B cell (primary cell): ENCODE measurements around the gene PLPP4. TPM values are rescaled to one million over a fixed set of nuclear protein-coding genes. Genes with fewer than 3 reads are reported as not detected.

Experiments
- ATAC-seq: fragments of 200-7000 bp; cut with Tn5 transposase; one replicate; pipeline ENCODE4 v1.10.0; 2021; ENCODE audit warnings: low read depth, mild to moderate bottlenecking, moderate number of reproducible peaks, moderate library complexity
- CTCF ChIA-PET: fragments of 350-600 bp; sonication (Branson Sonifier 250); formaldehyde crosslinking; loops from one replicate; lab custom pipeline; 2021; ENCODE audit warnings: antibody characterized with exemption, inconsistent platforms; lab: Charles Lee
- POLR2A ChIA-PET: fragments of 350-600 bp; sonication (Branson Sonifier 250); formaldehyde crosslinking; loops from one replicate; lab custom pipeline; 2021; ENCODE audit warnings: antibody characterized with exemption; lab: Charles Lee
- DNase-seq: peaks from one replicate; pipeline ENCODE4 v3.0.0; 2013
- H2AFZ ChIP-seq: 2 replicates; pipeline ENCODE4 v1.6.1; 2012; ENCODE audit warnings: mild to moderate bottlenecking, low read depth, low read length; ENCODE audit not compliant: insufficient read depth, poor library complexity, severe bottlenecking
- H3K27ac ChIP-seq, 2 donors: 1 replicate in 1 of 2; 2 replicates in 1 of 2; pipeline ENCODE4 v1.5.1; 2012 to 2013; ENCODE audit warnings: low read length in 2 of 2, mild to moderate bottlenecking in 2 of 2, moderate library complexity in 1 of 2
- H3K27me3 ChIP-seq, 4 experiments: fragments of 200-600 bp in 1 of 4; sonication (generic) in 1 of 4; replicated peaks in 1 of 4; 1 replicate in 2 of 4; 2 replicates in 2 of 4; pipeline versions ENCODE4 v1.6.1 to v1.7.0; 2013 to 2016; ENCODE audit warnings: low read length in 3 of 4, mild to moderate bottlenecking in 2 of 4, mixed read lengths in 1 of 4, moderate library complexity in 1 of 4; ENCODE audit not compliant: insufficient read depth in 4 of 4, control insufficient read depth in 3 of 4; ENCODE audit errors: control extremely low read depth in 1 of 4
- H3K36me3 ChIP-seq, 2 experiments: replicated peaks in 1 of 2; 1 replicate in 1 of 2; 2 replicates in 1 of 2; pipeline versions ENCODE4 v1.6.1 to v1.7.1; 2013; ENCODE audit warnings: low read length in 1 of 2; ENCODE audit not compliant: insufficient read depth in 2 of 2, control insufficient read depth in 1 of 2; ENCODE audit errors: control extremely low read depth in 1 of 2, extremely low read depth in 1 of 2
- H3K4me1 ChIP-seq, 2 donors: fragments of 200-600 bp in 1 of 2; sonication (generic) in 1 of 2; 1 replicate in 1 of 2; 2 replicates in 1 of 2; pipeline versions ENCODE4 v1.5.1 to v1.6.1; 2013 to 2017; ENCODE audit warnings: low read length in 2 of 2; ENCODE audit not compliant: control insufficient read depth in 2 of 2, insufficient read depth in 2 of 2
- H3K4me2 ChIP-seq: replicated peaks from 2 replicates; pipeline ENCODE3; 2012; ENCODE audit warnings: mild to moderate bottlenecking, low read depth, low read length; ENCODE audit not compliant: poor library complexity, severe bottlenecking
- H3K4me3 ChIP-seq, 5 experiments: fragments of 200-600 bp in 1 of 5; sonication (generic) in 1 of 5; 1 replicate in 3 of 5; 2 replicates in 2 of 5; pipeline versions ENCODE4 v1.5.1 to v1.7.0; 2011 to 2016; ENCODE audit warnings: low read length in 4 of 5, mild to moderate bottlenecking in 4 of 5, low read depth in 2 of 5, control low read depth in 1 of 5, moderate library complexity in 1 of 5; ENCODE audit not compliant: insufficient read depth in 1 of 5; ENCODE audit errors: control extremely low read depth in 1 of 5, extremely low read depth in 1 of 5
- H3K79me2 ChIP-seq: fragments of 200-600 bp; sonication (generic); one replicate; pipeline ENCODE4 v1.6.0; 2016; ENCODE audit warnings: low read length; ENCODE audit not compliant: control insufficient read depth, insufficient read depth
- H3K9ac ChIP-seq: fragments of 200-600 bp; sonication (generic); 2 replicates; pipeline ENCODE4 v1.6.1; 2017; ENCODE audit warnings: mild to moderate bottlenecking, low read length, moderate library complexity
- H3K9me3 ChIP-seq, 3 donors: one replicate each; pipeline versions ENCODE4 v1.6.1 to v1.7.1; 2013; ENCODE audit warnings: low read length in 2 of 3; ENCODE audit not compliant: control insufficient read depth in 2 of 3, insufficient read depth in 1 of 3; ENCODE audit errors: control extremely low read depth in 1 of 3
- H4K20me1 ChIP-seq: 2 replicates; pipeline ENCODE4 v1.6.0; 2012; ENCODE audit warnings: mild to moderate bottlenecking, low read length; ENCODE audit not compliant: insufficient read depth, control insufficient read depth, poor library complexity, severe bottlenecking
- H3K27ac Mint-ChIP-seq: one replicate; pipeline ENCODE4 v1.8.0; 2021; ENCODE audit warnings: mixed read lengths
- H3K27me3 Mint-ChIP-seq: one replicate; pipeline ENCODE4 v1.8.0; 2021; ENCODE audit warnings: mixed read lengths
- H3K4me1 Mint-ChIP-seq: one replicate; pipeline ENCODE4 v1.8.0; 2021; ENCODE audit warnings: mixed read lengths
- H3K4me3 Mint-ChIP-seq: one replicate; pipeline ENCODE4 v1.8.0; 2021; ENCODE audit warnings: mixed read lengths
- H3K9me3 Mint-ChIP-seq: one replicate; pipeline ENCODE4 v1.8.0; 2022; ENCODE audit warnings: mixed read lengths; ENCODE audit not compliant: insufficient read depth
- CTCF ChIP-seq: fragments of 200-600 bp; IDR thresholded peaks from one replicate; pipeline ENCODE4 v1.8.0; 2022; ENCODE audit warnings: antibody characterized with exemption, mild to moderate bottlenecking
- EZH2 ChIP-seq: IDR thresholded peaks from 2 replicates; pipeline ENCODE4 v1.6.1; 2012; ENCODE audit warnings: borderline replicate concordance, low read depth, mild to moderate bottlenecking, moderate library complexity, low read length; ENCODE audit not compliant: insufficient read depth, poor library complexity, severe bottlenecking
- WGBS: methylation state at CpG from one replicate; pipeline ENCODE4 v1.1.5; 2013; ENCODE audit warnings: missing lambda C conversion rate; ENCODE audit not compliant: insufficient coverage; 5-methylcytosine and 5-hydroxymethylcytosine counted together
- intact Hi-C: fragments of 100-400 bp; cut with micrococcal nuclease; formaldehyde crosslinking; loops from one replicate; pipeline ENCODE4 v1.10.0; 2022
- polyA plus RNA-seq: library from polyadenylated mRNA; depleted of rRNA; stranded (reverse); fragments of >200 nt; gene quantifications from 2 replicates; pipeline ENCODE4 v1.2.3, GENCODE V29; 2012
- total RNA-seq, 2 donors: library from RNA; stranded (reverse); fragments of 120-200 nt in 1 of 2; gene quantifications; 1 replicate in 1 of 2; 2 replicates in 1 of 2; pipeline versions ENCODE4 v1.2.3 to v1.2.4, GENCODE V29; 2013 to 2022

PLPP4 gene
- total and polyA plus RNA-seq, 2 donors (not counting 1 experiment from before 2014, with no cell fraction given): not detected

GRCh38 chr10:120414946-120415345 lies 42.1 kb upstream of the PLPP4 start:
- DNase-seq (no peak), ATAC-seq (no peak)
- H3K9me3 Mint-ChIP-seq: no peaks in the 10 kb centered on the region
- Histone ChIP-seq H2AFZ (no peak overlapping the region), H4K20me1 (no peaks in the 10 kb centered on the region), H3K79me2 (no peaks in the 10 kb centered on the region), H3K27ac (no peak overlapping the region), H3K9ac (no peak overlapping the region), H3K4me3 (no peak overlapping the region), H3K36me3 (no peaks in the 10 kb centered on the region), H3K9me3 (no peaks in the 10 kb centered on the region), H3K4me2 (no peak overlapping the region), H3K4me1 (no peaks in the 10 kb centered on the region), H3K27me3 (no peaks in the 10 kb centered on the region)
- H3K4me1 Mint-ChIP-seq: no peaks in the 10 kb centered on the region
- H3K4me3 Mint-ChIP-seq: no peak overlapping the region
- WGBS: 50% methylated on average over 2 of the region's 3 CpGs
- peaks cover 11% of the 10 kb centered on the region for H3K27me3 Mint-ChIP-seq
- CTCF ChIA-PET: no interaction called here
- intact Hi-C loops: no loop called here
- POLR2A ChIA-PET: no interaction called here
- no peak for TF ChIP-seq CTCF
- TF ChIP-seq EZH2: no peak
- H3K27ac Mint-ChIP-seq: no peak overlapping the region

GRCh38 chr10:120415709-120416330 lies 41.2 kb upstream of the PLPP4 start:
- H3K9me3 Mint-ChIP-seq: no peaks in the 10 kb centered on the region
- H3K79me2 ChIP-seq: no peaks in the 10 kb centered on the region
- no peak overlapping the region for H3K27ac Mint-ChIP-seq
- intact Hi-C loops: no loop called here
- H4K20me1 ChIP-seq: no peaks in the 10 kb centered on the region
- ATAC-seq (no peak), DNase-seq (no peak)
- H3K4me3 ChIP-seq: no peak overlapping the region
- TF ChIP-seq EZH2 (no peak), CTCF (no peak)
- H3K4me1 ChIP-seq: no peaks in the 10 kb centered on the region
- H3K4me2 ChIP-seq: no peak overlapping the region
- no peaks in the 10 kb centered on the region for H3K4me1 Mint-ChIP-seq
- no peak overlapping the region for H2AFZ ChIP-seq
- H3K9me3 ChIP-seq: no peaks in the 10 kb centered on the region
- H3K9ac ChIP-seq: no peak overlapping the region
- no peak overlapping the region for H3K4me3 Mint-ChIP-seq
- POLR2A ChIA-PET: no interaction called here
- CTCF ChIA-PET: no interaction called here
- H3K27me3 ChIP-seq: no peaks in the 10 kb centered on the region
- no peak overlapping the region for H3K27ac ChIP-seq
- WGBS: 81% methylated on average over 3 of the region's 5 CpGs
- H3K27me3 Mint-ChIP-seq: peaks cover 9% of the 10 kb centered on the region
- H3K36me3 ChIP-seq: no peaks in the 10 kb centered on the region
